Activated CD8-positive, alpha-beta memory T cell treated with anti-CD3 and anti-CD28 coated beads, Interleukin-2, amount 50 U/mL, for 24 hours (primary cell): Measurements from ENCODE around the gene AFAP1L1.
"Not testable (repeated sequence)": the region's sequence is repeated elsewhere in the genome, so short reads cannot be mapped to it uniquely, and the experiment has no call there.

Experiments
- DNase-seq: peaks from one replicate; pipeline ENCODE4 v3.0.0-alpha.2; 2020; ENCODE audit errors: extremely low read depth

AFAP1L1 gene

GRCh38 chr5:149261246-149261645 lies 10.4 kb upstream of the AFAP1L1 start:
- no peak for DNase-seq

DNA sequence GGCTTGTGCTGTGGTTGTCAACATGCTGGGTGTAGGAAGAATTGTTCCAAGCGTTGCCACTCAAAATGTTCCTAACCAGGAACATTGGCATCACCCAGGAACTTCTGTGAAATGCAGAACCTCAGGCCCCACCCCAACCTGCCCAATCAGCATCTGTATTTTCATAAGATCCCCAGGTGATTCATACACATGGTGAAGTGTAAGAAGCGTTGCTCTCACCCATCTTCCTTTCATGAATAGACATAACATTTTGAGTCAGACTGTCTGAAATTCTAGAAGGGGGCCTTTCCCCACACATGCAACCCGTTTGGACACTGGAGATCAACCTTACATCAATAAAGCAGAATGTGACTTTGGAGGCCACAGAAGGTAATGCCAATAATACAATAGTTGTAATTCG lies 9.3 kb upstream of the AFAP1L1 start:
- DNase-seq: no peak

DNA sequence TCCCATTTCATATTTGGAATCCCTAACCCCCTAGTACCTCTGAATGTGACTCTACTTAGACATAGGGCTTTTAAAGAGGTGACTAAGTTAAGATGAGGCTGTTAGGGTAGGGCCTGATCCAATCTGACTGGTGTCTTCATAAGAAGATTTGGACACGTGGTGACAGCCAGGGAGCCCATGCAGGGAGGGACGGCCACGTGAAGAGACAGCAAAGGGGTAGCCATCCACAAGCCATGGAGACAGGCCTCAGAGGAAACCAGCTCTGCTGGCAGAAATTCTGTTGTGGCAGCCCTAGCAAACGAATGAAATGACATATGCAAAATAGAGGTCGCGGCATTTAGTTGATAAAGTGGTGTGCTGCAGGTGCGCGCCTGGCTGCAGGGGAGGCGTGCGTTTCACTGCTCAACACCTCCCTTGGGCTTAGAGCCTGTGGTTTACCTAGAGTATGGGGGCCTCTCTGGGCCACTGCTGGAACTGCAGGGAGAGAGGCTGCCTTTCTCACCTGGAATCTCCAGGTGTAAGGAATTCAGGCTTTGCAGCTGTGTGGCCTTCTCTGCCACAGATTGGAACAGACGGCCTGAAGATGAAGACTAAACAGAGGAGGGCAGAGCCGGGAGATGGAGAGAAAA lies 7.1 kb upstream of the AFAP1L1 start:
- DNase-seq: no peak

DNA sequence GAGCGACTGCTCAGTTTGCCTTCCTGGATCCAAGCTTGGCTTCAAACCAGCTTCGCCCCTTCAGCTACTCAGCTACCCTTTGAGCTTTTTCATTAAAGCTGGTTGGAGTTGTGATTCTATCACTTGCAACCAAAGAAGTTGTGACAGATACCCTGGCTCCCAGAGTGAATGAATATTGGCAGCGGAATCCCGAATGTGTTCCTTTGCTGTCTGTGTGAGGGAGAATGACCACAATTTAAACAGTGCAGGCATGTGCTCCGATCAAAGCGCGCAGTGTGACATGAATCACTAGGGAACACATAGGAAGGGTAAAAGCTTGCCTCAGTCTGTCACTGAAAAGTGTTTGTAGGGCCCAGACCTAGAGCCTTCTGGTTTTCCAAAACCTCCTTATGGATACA lies 6.6 kb upstream of the AFAP1L1 start:
- no peak for DNase-seq

GRCh38 chr5:149265597-149265996 lies 6.1 kb upstream of the AFAP1L1 start:
- DNase-seq: no peak

DNA sequence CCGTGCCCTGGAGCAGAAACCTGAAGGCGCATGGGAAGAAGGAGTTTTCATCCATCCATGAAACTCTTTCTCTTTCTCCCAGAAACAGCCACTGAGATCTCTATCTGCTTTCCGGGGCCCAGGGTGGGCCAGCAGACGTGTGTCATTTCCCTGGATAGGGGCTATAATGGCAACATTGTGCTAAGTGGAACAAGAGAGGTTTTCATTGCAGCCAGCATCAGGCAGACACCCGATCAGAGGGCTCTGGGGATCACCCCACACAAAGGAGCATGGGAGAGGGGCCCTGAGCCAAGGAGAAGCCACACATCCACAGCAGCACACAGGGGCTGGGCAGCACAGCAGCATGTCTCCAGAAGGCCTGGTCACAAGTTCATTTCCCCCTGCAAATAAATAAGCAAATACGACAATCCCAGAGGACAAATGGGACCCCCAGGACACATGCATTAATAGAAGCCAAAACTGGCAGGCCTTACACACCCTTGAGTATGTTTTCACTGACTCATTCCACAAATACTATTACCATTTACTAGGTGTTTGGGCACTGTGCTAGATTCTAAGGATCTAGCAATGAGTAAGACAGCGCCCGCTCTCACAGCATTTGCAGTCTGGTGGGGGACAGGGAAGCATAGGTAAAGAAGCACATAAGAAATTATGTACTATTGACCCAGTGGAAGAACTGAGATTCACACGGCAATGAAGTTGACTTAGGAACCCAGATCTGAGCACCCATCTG lies 4.3 kb upstream of the AFAP1L1 start:
- no peak for DNase-seq

DNA sequence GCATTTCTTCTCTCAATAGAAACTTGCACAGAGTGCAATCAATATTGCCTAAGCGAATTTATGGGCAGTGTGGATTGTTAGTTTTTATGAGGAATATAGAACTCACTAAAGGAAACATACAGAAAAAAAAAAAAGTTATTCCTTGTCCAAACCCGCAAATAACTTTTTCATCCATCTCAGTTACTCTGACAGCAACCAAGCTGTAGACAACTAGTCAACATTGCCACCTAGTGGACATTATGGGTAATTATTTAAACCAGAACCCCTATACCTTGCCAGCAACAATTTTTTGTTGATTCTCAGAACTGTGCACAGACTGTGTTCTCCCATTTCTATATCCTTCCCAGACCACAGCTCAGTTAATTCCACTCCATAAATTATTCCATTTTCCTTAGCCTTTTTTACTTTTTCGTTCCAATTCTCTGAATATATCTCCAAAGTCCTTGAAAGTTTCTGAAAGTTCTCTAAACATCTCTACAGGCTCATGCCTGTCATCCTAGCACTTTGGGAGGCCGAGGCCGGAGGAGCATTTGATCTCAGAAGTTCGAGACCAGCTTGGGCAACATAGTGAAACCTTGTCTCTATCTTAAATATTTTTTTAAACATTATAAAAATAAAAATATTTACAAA lies 2.6 kb upstream of the AFAP1L1 start:
- no peak for DNase-seq

DNA sequence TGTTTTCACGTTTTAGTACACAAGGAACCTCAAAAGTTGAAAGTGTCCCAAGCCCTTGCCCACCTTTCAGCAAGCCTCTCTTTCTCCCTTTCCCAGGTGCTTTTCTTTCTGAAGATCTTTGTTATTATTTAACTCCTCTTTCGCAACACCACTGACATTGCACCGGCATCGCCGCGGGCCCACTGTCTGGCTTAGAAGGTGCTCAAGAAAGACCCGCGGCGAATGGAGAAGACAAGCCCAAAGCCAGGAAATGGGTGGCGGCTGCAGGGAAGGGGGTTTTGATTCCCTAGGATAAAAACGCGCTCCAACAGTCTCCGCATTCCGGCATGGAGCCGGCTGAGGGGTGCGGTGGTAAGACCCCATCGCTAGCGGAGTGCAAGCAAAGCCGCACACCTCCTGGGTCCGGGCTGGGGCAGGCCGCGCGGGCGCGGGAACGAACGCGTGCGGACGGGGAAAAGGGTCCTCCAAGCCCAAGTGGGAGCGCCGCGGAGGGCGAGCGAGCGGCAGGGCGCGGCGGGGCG lies 404 bp upstream of the AFAP1L1 start:
- no peak for DNase-seq

GRCh38 chr5:149272781-149273180 lies 1.1 kb downstream of the AFAP1L1 start:
- not testable (repeated sequence) for DNase-seq

DNA sequence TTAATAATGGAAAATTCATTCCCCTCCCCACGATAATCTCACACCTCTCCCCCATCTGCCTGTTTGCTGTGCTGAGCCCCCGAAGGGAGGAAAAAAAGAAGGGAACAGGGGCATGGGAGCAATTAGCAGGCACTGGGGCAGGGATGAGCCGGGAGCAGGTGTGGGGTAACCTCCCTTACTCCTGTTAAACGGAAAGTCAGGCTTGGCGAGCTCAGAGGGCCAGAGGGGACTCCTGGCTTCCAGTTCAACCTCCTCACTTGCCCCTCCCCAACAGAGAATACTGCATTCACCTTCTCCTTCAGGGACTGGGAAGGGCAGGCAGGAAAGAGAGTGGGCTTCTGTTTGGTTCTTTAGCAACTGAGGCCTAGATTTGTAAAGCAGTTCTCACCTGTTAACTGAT lies 1.6 kb downstream of the AFAP1L1 start:
- no peak for DNase-seq

GRCh38 chr5:149273950-149274349 lies 2.3 kb downstream of the AFAP1L1 start:
- no peak for DNase-seq

DNA sequence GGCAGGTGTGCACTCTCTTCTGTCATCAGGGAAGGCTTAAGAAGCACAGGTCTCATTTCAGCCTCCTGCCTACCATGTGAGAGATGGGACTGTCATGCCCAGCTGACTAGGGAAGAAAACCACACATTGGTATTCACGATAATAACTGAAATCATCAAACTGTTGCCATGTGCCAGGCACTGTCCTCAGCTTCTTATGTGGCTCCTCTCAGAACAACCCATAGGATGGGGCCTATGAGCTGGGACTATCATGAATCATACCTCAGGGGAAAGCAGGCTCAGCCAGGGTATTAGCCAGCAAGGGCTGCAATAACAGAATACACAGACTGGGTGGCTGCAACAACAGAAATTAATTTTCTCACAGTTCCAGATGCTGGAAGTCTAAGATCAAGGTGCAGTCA lies 3.3 kb downstream of the AFAP1L1 start:
- no peak for DNase-seq

GRCh38 chr5:149277801-149278200 lies 6.1 kb downstream of the AFAP1L1 start:
- DNase-seq: no peak

DNA sequence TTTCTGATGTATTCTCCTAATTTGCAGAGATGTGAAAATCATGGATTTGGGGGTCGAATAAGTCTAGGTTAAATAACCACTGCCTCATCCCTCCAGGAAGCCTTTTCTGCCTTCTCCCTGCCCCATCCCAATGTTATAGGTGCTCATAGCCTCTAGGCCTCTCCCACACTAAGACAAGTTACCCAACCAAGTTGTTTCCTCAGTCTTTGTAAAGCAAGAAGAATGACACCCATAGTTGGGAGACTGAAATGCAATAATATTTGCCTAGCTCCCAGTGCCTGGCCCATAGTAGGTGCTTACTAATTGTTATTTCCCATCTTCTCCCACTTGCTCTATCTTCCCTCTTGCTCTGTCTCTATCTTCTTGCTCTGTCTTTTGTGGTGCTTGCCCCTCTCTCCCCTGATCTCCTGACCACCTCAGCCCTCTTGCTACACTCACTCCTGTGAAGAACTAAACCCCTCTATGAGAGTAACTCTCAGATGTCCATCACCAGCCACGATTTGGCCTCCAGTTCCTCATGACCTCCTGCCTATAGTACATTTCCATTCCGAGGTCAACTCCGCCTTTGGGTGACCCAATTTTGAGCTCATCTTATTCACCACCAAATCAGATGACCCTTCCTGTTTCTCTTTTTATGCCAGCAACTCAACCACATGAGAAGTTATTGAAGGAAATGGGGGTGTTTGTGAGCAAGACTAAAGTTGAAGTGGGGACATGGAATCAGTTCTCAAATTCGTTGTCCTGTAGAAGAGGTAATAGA lies 7.0 kb downstream of the AFAP1L1 start:
- no peak for DNase-seq

DNA sequence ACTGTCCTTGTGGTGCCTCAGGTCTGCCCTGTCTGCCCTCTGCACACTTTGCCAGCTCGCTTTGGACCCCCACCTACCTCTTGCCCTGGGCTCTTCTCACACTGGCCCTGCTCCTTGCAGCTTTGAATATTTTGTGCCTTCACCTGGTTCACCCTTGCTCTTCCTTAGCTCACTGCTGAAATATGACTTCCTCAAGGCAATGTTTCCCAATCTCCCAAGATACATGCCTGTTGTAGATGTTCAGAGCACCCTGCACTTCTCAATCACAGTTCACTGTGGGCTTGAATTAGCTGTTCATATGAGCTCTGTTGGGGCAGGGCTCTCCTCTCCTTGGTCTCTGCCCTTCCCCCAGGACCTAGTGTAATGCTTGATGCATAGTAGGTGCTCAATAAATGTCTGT lies 8.0 kb downstream of the AFAP1L1 start:
- no peak for DNase-seq

DNA sequence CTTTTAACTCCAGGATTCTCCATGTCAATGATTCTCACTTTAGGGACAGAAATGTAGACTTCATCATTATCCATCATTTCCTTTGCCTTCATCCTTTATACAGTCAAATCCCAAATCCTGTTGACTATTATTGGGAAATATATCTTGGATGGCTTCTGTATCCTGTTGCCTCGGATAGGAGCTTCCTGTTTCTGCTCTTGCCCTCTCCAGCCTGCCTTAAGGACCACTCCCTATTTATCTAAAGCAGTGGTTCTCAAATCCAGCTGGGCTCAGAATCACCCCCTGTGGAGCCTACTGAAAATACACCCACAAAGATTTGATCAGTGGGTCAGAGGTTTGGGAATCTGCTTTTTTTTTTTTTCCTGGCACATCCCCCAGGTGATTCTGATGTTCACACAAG lies 8.5 kb downstream of the AFAP1L1 start:
- DNase-seq: no peak

GRCh38 chr5:149280802-149281201 lies 9.1 kb downstream of the AFAP1L1 start:
- DNase-seq: no peak

GRCh38 chr5:149282027-149282965 lies 10.6 kb downstream of the AFAP1L1 start:
- DNase-seq: no peak

- DNase-seq: no peak
Measured at GRCh38 chr5:149282966-149283332, 11.3 kb downstream of the AFAP1L1 start.

- DNase-seq: no peak
Measured at GRCh38 chr5:149283626-149284480, 12.2 kb downstream of the AFAP1L1 start.
